ENCODE measurements around the gene COL19A1. TPM values are rescaled to one million over a fixed set of nuclear protein-coding genes. Genes with fewer than 3 reads are reported as not detected.
"Not testable (repeated sequence)": the region's sequence is repeated elsewhere in the genome, so short reads cannot be mapped to it uniquely, and the experiment has no call there.

Gene COL19A1
- total RNA-seq, 1 donor from 2014 or later, result 0.14 TPM

- intact Hi-C loops (cut with micrococcal nuclease), result no loop called here
These were observed 88.4 kb downstream of the COL19A1 start for GRCh38 chr6:69954733-69955132.

DNA sequence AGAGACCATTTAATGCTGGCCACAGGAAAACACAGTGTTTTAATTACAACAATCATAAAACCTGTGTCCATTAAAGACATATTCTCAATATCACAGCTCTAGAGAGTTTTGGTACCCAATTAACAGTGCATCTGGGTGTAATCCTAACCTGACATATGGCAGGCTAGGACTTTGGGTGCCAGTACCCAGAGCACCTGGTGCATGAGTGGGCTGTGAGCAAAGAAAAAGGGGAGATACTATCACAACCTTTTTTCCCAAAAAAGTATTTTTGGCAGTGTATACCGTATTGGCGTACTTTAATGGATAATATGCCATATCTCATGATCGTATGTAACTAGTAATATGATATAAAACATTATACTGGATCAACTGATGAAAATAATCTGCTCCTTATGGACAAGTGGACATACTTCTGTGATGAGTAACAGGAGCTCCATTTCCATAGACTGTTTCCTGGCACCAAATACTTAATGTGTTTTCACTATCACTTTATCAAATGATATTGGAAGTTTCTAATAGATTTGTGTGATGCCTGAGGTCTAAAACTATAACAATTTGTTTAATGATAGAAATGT lies 91.7 kb downstream of the COL19A1 start:
- intact Hi-C loops (cut with micrococcal nuclease), result no loop called here

DNA sequence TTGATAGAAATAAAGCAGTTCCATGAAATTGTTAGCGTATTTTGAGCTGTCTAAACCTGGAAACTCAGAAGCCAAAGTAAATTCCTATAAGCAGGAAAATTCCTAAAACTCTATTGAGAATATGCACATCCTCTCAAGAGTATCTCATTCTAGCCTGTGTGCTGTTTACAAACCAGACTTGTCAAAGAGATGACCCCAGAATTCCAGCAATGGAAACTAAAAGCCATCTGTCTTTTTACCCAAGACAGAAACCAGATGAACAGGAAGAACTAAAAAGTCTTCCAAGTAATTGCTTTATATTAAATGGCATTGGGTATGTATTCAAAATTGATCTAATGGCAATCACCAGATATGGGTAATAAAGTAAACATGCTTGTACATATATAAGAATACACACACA lies 92.6 kb downstream of the COL19A1 start:
- intact Hi-C loops (cut with micrococcal nuclease), result no loop called here

DNA sequence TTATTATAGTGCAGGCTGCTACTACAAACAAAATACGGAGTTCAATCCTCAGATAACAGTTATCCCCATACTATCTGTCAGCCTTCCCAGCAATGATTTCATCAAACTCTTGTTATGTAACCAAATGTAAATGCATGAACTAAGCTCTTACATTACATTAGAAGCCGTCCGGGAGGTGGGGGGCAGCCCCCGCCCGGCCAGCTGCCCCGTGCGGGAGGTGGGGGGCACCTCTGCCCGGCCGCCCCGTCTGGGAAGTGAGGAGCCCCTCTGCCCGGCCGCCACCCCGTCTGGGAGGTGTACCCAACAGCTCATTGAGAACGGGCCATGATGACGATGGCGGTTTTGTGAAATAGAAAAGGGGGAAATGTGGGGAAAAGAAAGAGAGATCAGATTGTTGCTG lies 99.6 kb downstream of the COL19A1 start:
- intact Hi-C loops (cut with micrococcal nuclease), result not testable (repeated sequence)

GRCh38 chr6:69973138-69973537 lies 106.8 kb downstream of the COL19A1 start:
- intact Hi-C loops (cut with micrococcal nuclease), result no loop called here

DNA sequence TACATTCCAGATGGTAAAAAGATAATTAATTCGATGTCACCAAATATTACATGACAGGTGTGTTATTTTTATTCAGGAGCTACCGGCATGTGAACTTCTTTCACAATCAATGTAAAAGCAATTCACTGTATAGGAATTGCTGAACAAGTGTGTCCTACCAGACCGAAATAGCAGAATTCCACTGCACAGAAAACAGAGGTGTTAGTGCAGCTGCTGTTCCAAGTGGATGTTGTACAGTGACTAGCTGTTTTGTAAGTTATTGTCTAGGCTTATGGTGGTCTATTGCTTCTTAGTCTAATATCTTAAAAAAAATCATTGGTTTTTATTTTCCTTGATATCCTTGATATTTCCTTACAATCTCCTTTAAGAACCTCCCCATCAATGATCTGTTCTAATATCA lies 107.4 kb downstream of the COL19A1 start:
- intact Hi-C loops (cut with micrococcal nuclease), result no loop called here

- intact Hi-C loops (cut with micrococcal nuclease), result no loop called here
These were observed 107.8 kb downstream of the COL19A1 start for GRCh38 chr6:69974193-69974592.

DNA sequence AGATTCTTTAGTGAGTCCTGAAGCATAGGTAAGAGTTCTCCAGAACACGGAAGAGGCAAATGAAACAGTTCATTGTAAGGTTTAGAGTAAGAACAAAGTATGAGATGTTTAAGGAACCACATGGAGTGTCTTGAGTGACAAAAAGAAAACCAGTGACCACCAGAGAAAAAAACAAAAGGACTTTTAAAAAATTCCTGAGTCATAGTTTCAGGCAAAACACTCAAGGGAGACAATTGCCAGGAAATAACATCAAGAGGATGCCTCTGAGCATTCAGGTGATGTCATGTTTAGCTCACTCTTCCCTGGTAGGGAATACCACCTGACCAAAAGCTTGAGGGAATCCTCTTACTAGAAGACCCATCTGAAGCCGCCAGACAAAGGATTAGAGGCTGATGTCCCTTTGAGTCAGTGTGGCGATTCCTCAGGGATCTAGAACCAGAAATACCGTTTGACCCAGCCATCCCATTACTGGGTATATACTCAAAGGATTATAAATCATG lies 110.3 kb downstream of the COL19A1 start:
- intact Hi-C loops (cut with micrococcal nuclease), result no loop called here

GRCh38 chr6:69980624-69981023 lies 114.3 kb downstream of the COL19A1 start:
- intact Hi-C loops (cut with micrococcal nuclease), result no loop called here

- intact Hi-C loops (cut with micrococcal nuclease), result no loop called here
These were observed 118.2 kb downstream of the COL19A1 start for GRCh38 chr6:69984506-69984905.

GRCh38 chr6:69985180-69985579 lies 118.8 kb downstream of the COL19A1 start:
- intact Hi-C loops (cut with micrococcal nuclease), result no loop called here

GRCh38 chr6:69987550-69987949 lies 121.2 kb downstream of the COL19A1 start:
- intact Hi-C loops (cut with micrococcal nuclease), result no loop called here

GRCh38 chr6:69988458-69989126 lies 122.2 kb downstream of the COL19A1 start:
- intact Hi-C loops (cut with micrococcal nuclease), result no loop called here

DNA sequence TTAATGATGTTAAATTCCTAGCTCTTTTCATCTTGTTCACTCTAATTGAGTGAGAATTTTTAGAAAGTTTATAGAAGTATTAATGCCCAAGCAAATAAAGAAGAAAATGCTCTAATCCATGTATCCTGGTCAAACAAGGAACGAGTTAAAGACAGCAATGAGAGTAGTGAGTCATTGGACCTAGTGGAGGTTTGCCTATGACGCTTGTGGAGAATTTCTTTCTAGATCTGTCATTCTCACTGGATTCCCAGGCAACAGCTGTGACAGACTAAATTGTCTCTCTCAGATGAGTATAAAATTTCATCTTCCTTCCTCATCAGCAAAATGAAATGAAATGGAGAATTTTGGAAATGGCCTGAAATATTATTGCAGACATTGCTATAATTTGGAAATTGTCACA lies 127.9 kb downstream of the COL19A1 start:
- intact Hi-C loops (cut with micrococcal nuclease), result no loop called here

DNA sequence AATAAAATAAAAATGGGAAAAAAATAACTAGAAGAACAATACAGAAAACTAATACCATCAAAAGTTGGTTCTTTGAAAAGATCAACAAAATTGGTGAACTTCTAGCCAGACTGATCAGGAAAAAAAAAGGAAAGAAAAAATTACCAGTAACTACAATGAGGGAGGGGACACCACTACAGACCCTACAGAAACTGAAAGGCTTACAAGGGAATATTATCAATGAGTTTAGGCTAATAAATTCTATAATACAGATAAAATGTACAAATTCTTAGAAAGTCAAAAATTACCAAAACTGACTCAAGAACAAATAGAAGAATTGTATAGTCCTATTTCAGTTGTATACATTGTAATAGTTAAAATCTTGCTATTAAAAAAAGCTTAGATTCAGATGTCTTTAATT lies 141.8 kb downstream of the COL19A1 start:
- intact Hi-C loops (cut with micrococcal nuclease), result no loop called here

DNA sequence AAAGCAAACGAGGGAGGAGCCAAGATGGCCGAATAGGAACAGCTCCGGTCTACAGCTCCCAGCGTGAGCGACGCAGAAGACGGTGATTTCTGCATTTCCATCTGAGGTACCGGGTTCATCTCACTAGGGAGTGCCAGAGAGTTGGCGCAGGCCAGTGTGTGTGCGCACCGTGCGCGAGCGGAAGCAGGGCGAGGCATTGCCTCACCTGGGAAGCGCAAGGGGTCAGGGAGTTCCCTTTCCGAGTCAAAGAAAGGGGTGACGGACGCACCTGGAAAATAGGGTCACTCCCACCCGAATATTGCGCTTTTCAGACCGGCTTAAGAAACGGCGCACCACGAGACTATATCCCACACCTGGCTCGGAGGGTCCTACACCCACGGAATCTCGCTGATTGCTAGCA lies 144.0 kb downstream of the COL19A1 start:
- intact Hi-C loops (cut with micrococcal nuclease), result not testable (repeated sequence)

GRCh38 chr6:70023201-70023600 lies 156.8 kb downstream of the COL19A1 start:
- intact Hi-C loops (cut with micrococcal nuclease), result not testable (repeated sequence)

DNA sequence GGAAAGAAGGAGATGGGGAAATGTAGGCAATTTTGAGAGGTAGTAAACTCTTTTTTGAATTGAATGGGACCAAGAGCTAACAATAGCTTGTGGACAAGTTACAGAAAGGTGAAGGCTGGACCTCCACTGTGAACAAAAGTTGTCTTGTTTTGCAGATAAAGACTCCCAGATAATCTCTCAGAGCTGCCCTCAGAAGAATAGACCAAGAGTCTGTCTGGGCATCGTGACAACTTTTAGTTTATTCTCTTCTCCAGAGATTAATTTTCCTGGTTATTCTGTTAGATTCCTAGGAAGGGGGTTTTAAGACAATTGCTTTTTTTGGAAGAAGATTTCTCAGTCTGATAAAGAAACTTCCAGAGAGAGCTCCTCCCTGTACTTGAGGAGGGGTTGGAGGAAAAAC lies 161.9 kb downstream of the COL19A1 start:
- intact Hi-C loops (cut with micrococcal nuclease), result no loop called here

GRCh38 chr6:70028926-70029325 lies 162.6 kb downstream of the COL19A1 start:
- intact Hi-C loops (cut with micrococcal nuclease), result no loop called here

DNA sequence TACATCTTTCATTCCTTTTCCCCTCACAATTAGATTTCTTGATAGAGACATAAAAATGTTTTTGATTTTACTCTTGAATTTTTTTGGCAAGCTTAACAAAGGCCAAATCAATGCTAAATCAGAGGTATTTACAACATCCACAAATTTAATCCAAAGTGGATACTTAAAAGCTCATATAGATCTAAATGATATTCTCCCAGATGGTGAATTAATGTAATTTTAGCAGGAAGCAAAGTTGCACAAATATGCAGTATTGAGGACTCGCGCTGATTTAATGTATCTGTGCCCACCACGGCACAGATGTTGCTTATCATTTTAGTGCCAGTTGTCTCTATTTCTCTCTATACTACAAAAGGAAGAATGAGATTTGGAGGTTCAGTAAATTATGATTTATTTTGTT lies 167.4 kb downstream of the COL19A1 start:
- intact Hi-C loops (cut with micrococcal nuclease), result no loop called here

- intact Hi-C loops (cut with micrococcal nuclease), result no loop called here
These were observed 171.1 kb downstream of the COL19A1 start for GRCh38 chr6:70037445-70037844.

- intact Hi-C loops (cut with micrococcal nuclease), result no loop called here
These were observed 174.4 kb downstream of the COL19A1 start for GRCh38 chr6:70040766-70041165.

DNA sequence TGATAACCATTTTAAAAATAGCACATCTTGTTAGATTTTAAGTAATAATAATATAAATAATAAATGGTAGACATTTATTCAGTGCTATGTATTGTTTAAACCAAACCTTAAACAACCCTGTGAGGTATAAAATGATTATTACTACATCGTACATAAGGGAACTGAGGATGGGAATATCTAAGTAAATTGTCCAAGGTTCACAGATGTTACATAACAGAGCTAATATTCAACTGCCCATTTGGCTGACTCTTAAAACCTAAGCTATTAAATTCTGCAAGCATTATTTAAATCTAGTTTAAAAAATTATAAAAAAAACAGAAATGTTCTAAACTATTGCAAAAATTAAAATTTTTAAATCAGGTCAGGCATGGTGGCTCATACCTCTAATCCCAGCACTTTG lies 175.1 kb downstream of the COL19A1 start:
- intact Hi-C loops (cut with micrococcal nuclease), result no loop called here

Measured in T-helper 2 cell treated with Interferon-gamma antibody and Interleukin-4, amounts not matched to agents 100 ng/mL and 5 ng/mL, for 36 hours (primary cell).